HepG2 (cell line): ENCODE measurements around the gene LHX3. TPM values are rescaled to one million over a fixed set of nuclear protein-coding genes. Genes with fewer than 3 reads are reported as not detected.

Experiments
- ATF7-NPFF ChIP-seq: sonication (generic); formaldehyde crosslinking; IDR thresholded peaks from 2 replicates; pipeline ENCODE4 v1.8.1; 2023; ENCODE audit warnings: mild to moderate bottlenecking, low read depth, missing genetic modification reagents, moderate library complexity
- CHCHD3 ChIP-seq: sonication (generic); formaldehyde crosslinking; IDR thresholded peaks from 2 replicates; pipeline ENCODE4 v1.8.0; 2022; ENCODE audit warnings: mild to moderate bottlenecking, missing genetic modification reagents, moderate library complexity
- ESRRA ChIP-seq: sonication (generic); formaldehyde crosslinking; IDR thresholded peaks from 2 replicates; pipeline ENCODE4 v1.5.1; 2020; ENCODE audit warnings: mild to moderate bottlenecking, low read depth, missing genetic modification reagents
- FLYWCH1 ChIP-seq: sonication (generic); formaldehyde crosslinking; IDR thresholded peaks from 2 replicates; pipeline ENCODE4 v1.8.1; 2023; ENCODE audit warnings: mild to moderate bottlenecking, missing genetic modification reagents
- KDM5A ChIP-seq: fragments of 200-600 bp; sonication (generic); IDR thresholded peaks from 2 replicates; pipeline ENCODE4 v1.7.0; 2018; ENCODE audit warnings: antibody characterized with exemption, mild to moderate bottlenecking, low read length, borderline replicate concordance
- KLF12 ChIP-seq: sonication (generic); formaldehyde crosslinking; IDR thresholded peaks from 2 replicates; pipeline ENCODE4 v1.4.0; 2020; ENCODE audit warnings: missing genetic modification reagents, borderline replicate concordance
- KMT2A ChIP-seq: sonication (generic); formaldehyde crosslinking; IDR thresholded peaks from 2 replicates; pipeline ENCODE4 v1.4.0; 2020; ENCODE audit warnings: missing genetic modification reagents
- MAZ ChIP-seq, 2 experiments: sonication (generic) in 1 of 2; formaldehyde crosslinking in 1 of 2; IDR thresholded peaks; 2 replicates each; pipeline versions ENCODE4 v1.5.0 to v1.6.1; 2012 to 2020; ENCODE audit warnings: low read depth in 2 of 2, mild to moderate bottlenecking in 2 of 2, borderline replicate concordance in 1 of 2, improper control_type of control experiment in 1 of 2, low read length in 1 of 2, missing genetic modification reagents in 1 of 2, moderate library complexity in 1 of 2
- RXRB ChIP-seq: IDR thresholded peaks from 2 replicates; pipeline ENCODE4 v1.6.1; 2016; ENCODE audit warnings: borderline replicate concordance, missing genetic modification reagents, missing compliant biosample characterization
- SAP130 ChIP-seq: IDR thresholded peaks from 2 replicates; pipeline ENCODE4 v1.6.1; 2016; ENCODE audit warnings: low read depth
- SP1 ChIP-seq, 2 experiments: fragments of 450-650 bp in 1 of 2; sonication (generic) in 1 of 2; formaldehyde crosslinking in 1 of 2; IDR thresholded peaks; 2 replicates each; pipeline versions ENCODE4 v1.4.0 to v1.6.1; 2016 to 2020; ENCODE audit warnings: missing genetic modification reagents in 1 of 2
- SP4 ChIP-seq: sonication (generic); formaldehyde crosslinking; IDR thresholded peaks from 2 replicates; pipeline ENCODE4 v1.8.1; 2023; ENCODE audit warnings: mild to moderate bottlenecking, missing genetic modification reagents
- ZBTB14 ChIP-seq: sonication (generic); formaldehyde crosslinking; IDR thresholded peaks from 2 replicates; pipeline ENCODE4 v1.4.0; 2020; ENCODE audit warnings: missing genetic modification reagents
- ZKSCAN1 ChIP-seq: fragments of 150-350 bp; IDR thresholded peaks from 2 replicates; pipeline ENCODE4 v1.6.1; 2014; ENCODE audit warnings: low read length
- ZNF101 ChIP-seq: sonication (generic); formaldehyde crosslinking; IDR thresholded peaks from 2 replicates; pipeline ENCODE4 v1.4.0; 2020; ENCODE audit warnings: mild to moderate bottlenecking, low read depth, missing genetic modification reagents, borderline replicate concordance
- ZNF333 ChIP-seq: sonication (generic); formaldehyde crosslinking; IDR thresholded peaks from 2 replicates; pipeline ENCODE4 v1.4.0; 2020; ENCODE audit warnings: mild to moderate bottlenecking, missing genetic modification reagents, borderline replicate concordance
- ZNF567 ChIP-seq: sonication (generic); formaldehyde crosslinking; IDR thresholded peaks from 2 replicates; pipeline ENCODE4 v1.8.1; 2023; ENCODE audit warnings: mild to moderate bottlenecking, missing genetic modification reagents, borderline replicate concordance
- ZNF766 ChIP-seq: sonication (generic); formaldehyde crosslinking; IDR thresholded peaks from 2 replicates; pipeline ENCODE4 v1.5.0; 2020; ENCODE audit warnings: missing genetic modification reagents, borderline replicate concordance
- ZNF768 ChIP-seq: sonication (generic); formaldehyde crosslinking; IDR thresholded peaks from 2 replicates; pipeline ENCODE4 v1.4.0; 2020; ENCODE audit warnings: missing genetic modification reagents
- ZSCAN5A ChIP-seq: sonication (generic); formaldehyde crosslinking; IDR thresholded peaks from 2 replicates; pipeline ENCODE4 v1.8.0; 2022; ENCODE audit warnings: mild to moderate bottlenecking, missing genetic modification reagents, borderline replicate concordance
- polyA plus RNA-seq, 8 experiments: library from polyadenylated mRNA; depleted of rRNA in 3 of 8; stranded (reverse) in 7 of 8; unstranded in 1 of 8; fragments of >200 nt; fragmentation: Illumina TruSeq in 4 of 8; extraction: Trizol in 4 of 8; gene quantifications; 2 replicates each; pipeline versions ENCODE4 v1.2.1 to v1.2.3, GENCODE V29; 2011 to 2016; ENCODE audit warnings: low read depth in 4 of 8, missing spikeins in 1 of 8, mixed read lengths in 1 of 8; ENCODE audit not compliant: insufficient read depth in 1 of 8
- total RNA-seq, 5 experiments: library from RNA; depleted of rRNA; stranded (reverse); fragments of >200 nt; fragmentation: Illumina TruSeq; extraction: Trizol; gene quantifications; 2 replicates each; pipeline ENCODE4 v1.2.3, GENCODE V29; 2016; ENCODE audit warnings: low read depth in 1 of 5
- TF ChIP-seq, protein P1 (sequence below): sonication (generic); formaldehyde crosslinking; IDR thresholded peaks from 2 replicates; pipeline ENCODE4 v1.4.0; 2020; ENCODE audit warnings: missing genetic modification reagents, borderline replicate concordance

LHX3 gene
- total and polyA plus RNA-seq, 2 of the 13 experiments (the other 11 are each of a cell fraction or from before 2014, with no cell fraction given): not detected

DNA sequence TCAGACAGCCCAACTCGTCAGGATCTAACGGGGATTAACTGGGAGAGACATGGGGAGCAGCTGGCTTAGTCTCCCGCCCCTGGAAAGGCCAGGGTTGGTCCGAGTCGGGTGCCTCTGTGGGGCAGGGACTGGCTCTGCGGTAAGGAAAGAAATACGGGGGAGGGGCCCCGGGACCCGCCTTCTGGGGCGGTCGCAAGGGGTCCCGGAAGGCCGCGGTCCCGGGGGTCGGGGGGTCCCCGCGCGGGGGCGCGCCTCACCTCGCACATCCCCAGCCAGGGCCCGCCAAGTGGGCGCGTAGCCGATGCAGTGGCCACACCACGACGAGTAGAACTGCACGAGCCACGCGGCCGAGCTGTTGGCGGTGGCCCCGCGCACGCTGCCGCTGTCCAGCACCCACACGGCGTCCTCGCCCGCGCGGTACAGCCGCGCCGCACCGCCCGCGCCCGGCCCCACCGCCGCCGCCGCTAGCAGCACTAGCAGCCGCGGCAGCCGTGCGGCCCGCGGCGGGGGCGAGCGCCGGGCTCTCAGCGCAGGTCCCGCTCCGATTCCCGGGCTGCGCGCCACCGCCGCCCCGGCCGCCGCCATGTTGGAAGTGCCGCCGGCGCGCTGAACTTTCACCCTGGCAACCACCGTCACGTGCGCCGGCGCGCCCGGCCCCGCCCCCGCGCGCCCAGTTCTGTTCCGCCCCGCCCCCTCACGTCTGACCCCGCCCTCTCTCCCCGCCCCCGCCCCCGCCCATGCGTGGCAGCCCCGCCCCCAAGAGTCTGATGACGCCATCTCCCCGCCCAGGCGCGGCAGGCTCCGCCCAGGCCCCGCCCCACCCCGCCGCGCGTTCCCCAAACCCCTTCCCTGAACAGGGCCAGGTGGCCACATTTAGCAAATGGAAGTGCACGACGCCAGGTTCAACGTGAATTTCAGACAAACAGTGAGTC lies 40.6 kb upstream of the LHX3 start, which contains the start of gene QSOX2 (continued):
- TF ChIP-seq KLF12 (CRISPR knock-in tag) (peak; percentile 69; the same call in 1 of the 2 replicates), ZNF333 (CRISPR knock-in tag) (no peak), ESRRA (no peak), ATF7-NPFF (CRISPR knock-in tag) (peak; percentile 38; the same call in 1 of the 2 replicates), CHCHD3 (CRISPR knock-in tag) (0 out of 2 replicates have a peak, but pooled peaks have one; percentile 35), ZNF766 (CRISPR knock-in tag) (no peak), SP4 (CRISPR knock-in tag) (peak; percentile 49; the same call in 1 of the 2 replicates), SAP130 (CRISPR knock-in tag) (peak; percentile 54), SP1 (IDR thresholded peaks at IDR 0.05) (no peak), SP1 (CRISPR knock-in tag; IDR thresholded peaks at IDR 0.05) (peak; percentile 55; the same call in 1 of the 2 replicates), ZBTB14 (CRISPR knock-in tag) (peak; percentile 83), ZNF768 (CRISPR knock-in tag) (peak; percentile 41; the same call in 1 of the 2 replicates), KDM5A (no peak; the same call in 1 of the 2 replicates), ZKSCAN1 (no peak), FLYWCH1 (no peak), MAZ (IDR thresholded peaks at IDR 0.05; ENCODE audit: borderline replicate concordance, low read depth, low read length) (no peak), MAZ (CRISPR knock-in tag; IDR thresholded peaks at IDR 0.05; ENCODE audit: low read depth) (0 out of 2 replicates have a peak, but pooled peaks have one; percentile 23), ZNF567 (no peak), RXRB (CRISPR knock-in tag) (no peak), ZNF101 (no peak), KMT2A (peak; percentile 40; the same call in 1 of the 2 replicates), ZSCAN5A (no peak)
- TF ChIP-seq, protein P1, sequence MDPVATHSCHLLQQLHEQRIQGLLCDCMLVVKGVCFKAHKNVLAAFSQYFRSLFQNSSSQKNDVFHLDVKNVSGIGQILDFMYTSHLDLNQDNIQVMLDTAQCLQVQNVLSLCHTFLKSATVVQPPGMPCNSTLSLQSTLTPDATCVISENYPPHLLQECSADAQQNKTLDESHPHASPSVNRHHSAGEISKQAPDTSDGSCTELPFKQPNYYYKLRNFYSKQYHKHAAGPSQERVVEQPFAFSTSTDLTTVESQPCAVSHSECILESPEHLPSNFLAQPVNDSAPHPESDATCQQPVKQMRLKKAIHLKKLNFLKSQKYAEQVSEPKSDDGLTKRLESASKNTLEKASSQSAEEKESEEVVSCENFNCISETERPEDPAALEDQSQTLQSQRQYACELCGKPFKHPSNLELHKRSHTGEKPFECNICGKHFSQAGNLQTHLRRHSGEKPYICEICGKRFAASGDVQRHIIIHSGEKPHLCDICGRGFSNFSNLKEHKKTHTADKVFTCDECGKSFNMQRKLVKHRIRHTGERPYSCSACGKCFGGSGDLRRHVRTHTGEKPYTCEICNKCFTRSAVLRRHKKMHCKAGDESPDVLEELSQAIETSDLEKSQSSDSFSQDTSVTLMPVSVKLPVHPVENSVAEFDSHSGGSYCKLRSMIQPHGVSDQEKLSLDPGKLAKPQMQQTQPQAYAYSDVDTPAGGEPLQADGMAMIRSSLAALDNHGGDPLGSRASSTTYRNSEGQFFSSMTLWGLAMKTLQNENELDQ (CRISPR knock-in tag): no peak
